Liver (tissue), 2 donors: ENCODE results near the gene DARS1.

Source experiments
- TF ChIP-seq, protein P1 (sequence below): fragments of 150-350 bp; IDR thresholded peaks from 2 replicates; pipeline ENCODE4 v1.5.1; 2017; ENCODE audit warnings: improper control_type of control experiment, low read depth, low read length; ENCODE audit not compliant: missing input control
- TF ChIP-seq, protein P2 (sequence below): IDR thresholded peaks from 2 replicates; pipeline ENCODE4 v1.6.1; 2016; ENCODE audit warnings: antibody characterized with exemption
- TF ChIP-seq, protein P3 (sequence below): IDR thresholded peaks from 2 replicates; pipeline ENCODE4 v1.6.1; 2016; ENCODE audit warnings: antibody characterized with exemption, mild to moderate bottlenecking
- TF ChIP-seq, protein P4 (sequence below): IDR thresholded peaks from 2 replicates; pipeline ENCODE4 v1.6.1; 2016; ENCODE audit warnings: antibody characterized with exemption
- donor health status: healthy.

DNA sequence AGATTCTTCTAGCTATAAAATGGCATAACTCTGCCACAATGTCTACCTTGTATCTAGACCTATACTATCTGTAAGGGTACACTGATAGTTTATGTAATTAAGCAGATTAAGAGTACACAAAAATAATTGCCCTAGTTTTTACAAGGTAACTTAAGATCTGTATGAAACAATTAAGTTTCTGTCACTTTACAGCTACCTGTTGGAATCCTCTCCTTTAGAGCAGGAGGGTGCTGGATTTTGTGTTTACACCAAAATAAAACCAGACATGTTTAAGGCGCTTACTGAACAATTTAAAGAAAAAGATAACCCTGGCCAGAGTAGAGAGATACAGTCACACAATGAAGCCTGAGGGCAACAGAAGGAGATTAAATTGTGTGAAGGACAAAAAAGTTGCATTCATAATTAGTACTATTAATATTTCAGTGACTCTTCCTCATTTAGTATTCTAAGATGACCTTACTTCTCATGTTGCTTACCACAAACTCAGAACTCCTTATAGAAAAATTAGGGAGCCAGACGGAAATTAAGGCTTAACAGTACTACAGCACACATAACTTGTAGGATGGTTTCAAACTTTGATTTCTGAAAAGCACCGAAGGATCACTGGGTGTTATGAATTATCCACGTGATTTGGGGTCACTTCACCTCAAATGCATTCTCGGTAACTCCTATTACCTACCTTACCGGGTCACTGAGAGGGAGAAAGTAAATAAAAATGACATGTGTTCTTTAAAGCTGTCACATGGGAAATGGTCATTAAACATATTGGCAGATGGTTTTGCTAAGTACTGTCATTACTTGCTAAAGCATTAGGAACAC is 1.0 kb downstream of the DARS1 start:
- TF ChIP-seq, protein P1, sequence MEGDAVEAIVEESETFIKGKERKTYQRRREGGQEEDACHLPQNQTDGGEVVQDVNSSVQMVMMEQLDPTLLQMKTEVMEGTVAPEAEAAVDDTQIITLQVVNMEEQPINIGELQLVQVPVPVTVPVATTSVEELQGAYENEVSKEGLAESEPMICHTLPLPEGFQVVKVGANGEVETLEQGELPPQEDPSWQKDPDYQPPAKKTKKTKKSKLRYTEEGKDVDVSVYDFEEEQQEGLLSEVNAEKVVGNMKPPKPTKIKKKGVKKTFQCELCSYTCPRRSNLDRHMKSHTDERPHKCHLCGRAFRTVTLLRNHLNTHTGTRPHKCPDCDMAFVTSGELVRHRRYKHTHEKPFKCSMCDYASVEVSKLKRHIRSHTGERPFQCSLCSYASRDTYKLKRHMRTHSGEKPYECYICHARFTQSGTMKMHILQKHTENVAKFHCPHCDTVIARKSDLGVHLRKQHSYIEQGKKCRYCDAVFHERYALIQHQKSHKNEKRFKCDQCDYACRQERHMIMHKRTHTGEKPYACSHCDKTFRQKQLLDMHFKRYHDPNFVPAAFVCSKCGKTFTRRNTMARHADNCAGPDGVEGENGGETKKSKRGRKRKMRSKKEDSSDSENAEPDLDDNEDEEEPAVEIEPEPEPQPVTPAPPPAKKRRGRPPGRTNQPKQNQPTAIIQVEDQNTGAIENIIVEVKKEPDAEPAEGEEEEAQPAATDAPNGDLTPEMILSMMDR = no peak
- TF ChIP-seq, protein P2, sequence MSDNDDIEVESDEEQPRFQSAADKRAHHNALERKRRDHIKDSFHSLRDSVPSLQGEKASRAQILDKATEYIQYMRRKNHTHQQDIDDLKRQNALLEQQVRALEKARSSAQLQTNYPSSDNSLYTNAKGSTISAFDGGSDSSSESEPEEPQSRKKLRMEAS = no peak
- TF ChIP-seq, protein P3, sequence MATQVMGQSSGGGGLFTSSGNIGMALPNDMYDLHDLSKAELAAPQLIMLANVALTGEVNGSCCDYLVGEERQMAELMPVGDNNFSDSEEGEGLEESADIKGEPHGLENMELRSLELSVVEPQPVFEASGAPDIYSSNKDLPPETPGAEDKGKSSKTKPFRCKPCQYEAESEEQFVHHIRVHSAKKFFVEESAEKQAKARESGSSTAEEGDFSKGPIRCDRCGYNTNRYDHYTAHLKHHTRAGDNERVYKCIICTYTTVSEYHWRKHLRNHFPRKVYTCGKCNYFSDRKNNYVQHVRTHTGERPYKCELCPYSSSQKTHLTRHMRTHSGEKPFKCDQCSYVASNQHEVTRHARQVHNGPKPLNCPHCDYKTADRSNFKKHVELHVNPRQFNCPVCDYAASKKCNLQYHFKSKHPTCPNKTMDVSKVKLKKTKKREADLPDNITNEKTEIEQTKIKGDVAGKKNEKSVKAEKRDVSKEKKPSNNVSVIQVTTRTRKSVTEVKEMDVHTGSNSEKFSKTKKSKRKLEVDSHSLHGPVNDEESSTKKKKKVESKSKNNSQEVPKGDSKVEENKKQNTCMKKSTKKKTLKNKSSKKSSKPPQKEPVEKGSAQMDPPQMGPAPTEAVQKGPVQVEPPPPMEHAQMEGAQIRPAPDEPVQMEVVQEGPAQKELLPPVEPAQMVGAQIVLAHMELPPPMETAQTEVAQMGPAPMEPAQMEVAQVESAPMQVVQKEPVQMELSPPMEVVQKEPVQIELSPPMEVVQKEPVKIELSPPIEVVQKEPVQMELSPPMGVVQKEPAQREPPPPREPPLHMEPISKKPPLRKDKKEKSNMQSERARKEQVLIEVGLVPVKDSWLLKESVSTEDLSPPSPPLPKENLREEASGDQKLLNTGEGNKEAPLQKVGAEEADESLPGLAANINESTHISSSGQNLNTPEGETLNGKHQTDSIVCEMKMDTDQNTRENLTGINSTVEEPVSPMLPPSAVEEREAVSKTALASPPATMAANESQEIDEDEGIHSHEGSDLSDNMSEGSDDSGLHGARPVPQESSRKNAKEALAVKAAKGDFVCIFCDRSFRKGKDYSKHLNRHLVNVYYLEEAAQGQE = no peak
- TF ChIP-seq, protein P4, sequence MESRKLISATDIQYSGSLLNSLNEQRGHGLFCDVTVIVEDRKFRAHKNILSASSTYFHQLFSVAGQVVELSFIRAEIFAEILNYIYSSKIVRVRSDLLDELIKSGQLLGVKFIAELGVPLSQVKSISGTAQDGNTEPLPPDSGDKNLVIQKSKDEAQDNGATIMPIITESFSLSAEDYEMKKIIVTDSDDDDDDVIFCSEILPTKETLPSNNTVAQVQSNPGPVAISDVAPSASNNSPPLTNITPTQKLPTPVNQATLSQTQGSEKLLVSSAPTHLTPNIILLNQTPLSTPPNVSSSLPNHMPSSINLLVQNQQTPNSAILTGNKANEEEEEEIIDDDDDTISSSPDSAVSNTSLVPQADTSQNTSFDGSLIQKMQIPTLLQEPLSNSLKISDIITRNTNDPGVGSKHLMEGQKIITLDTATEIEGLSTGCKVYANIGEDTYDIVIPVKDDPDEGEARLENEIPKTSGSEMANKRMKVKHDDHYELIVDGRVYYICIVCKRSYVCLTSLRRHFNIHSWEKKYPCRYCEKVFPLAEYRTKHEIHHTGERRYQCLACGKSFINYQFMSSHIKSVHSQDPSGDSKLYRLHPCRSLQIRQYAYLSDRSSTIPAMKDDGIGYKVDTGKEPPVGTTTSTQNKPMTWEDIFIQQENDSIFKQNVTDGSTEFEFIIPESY = no peak
